HCT116 (cell line): Measurements from ENCODE around the gene SLC6A7. TPM values are rescaled to one million over a fixed set of nuclear protein-coding genes. Genes with fewer than 3 reads are reported as not detected.

Experiments
- ATAC-seq: fragments of 200-7000 bp; cut with Tn5 transposase; 2 replicates; pipeline ENCODE4 v1.9.1; 2020; ENCODE audit warnings: mild to moderate bottlenecking, moderate library complexity
- BruUV-seq: library from RNA; stranded (reverse); fragments of 400-500 nt; replicated peaks from 2 replicates; lab custom pipeline; 2021; lab: Mats Ljungman, UMichigan
- CTCF ChIA-PET: fragments of 300-600 bp; sonication (Branson Sonifier 250); formaldehyde crosslinking; loops from one replicate; lab custom pipeline; 2021; ENCODE audit warnings: antibody characterized with exemption; lab: Charles Lee
- POLR2A ChIA-PET: fragments of 300-600, 350-600 bp; sonication (Branson Sonifier 250); formaldehyde crosslinking; loops from one replicate; lab custom pipeline; 2021; ENCODE audit warnings: antibody characterized with exemption; lab: Charles Lee
- RAD21 ChIA-PET, 2 experiments: fragments of 300-600 bp; sonication (Branson Sonifier 250); formaldehyde crosslinking; loops; one replicate each; lab custom pipeline; 2023; ENCODE audit warnings: low total read pairs in 2 of 2; ENCODE audit not compliant: uncharacterized antibody in 2 of 2, unreplicated experiment in 2 of 2, low non-redundant PET in 1 of 2; lab: Charles Lee
- DNase-seq: peaks from one replicate; pipeline ENCODE4 v3.0.0-alpha.2; 2010; ENCODE audit warnings: low read depth, low spot score
- H2AFZ ChIP-seq: fragments of 200-600 bp; shearing (Covaris generic), sonication (generic); 2 replicates; pipeline ENCODE4 v1.6.1; 2017; ENCODE audit warnings: low read depth, mixed run types, mixed read lengths, antibody characterized with exemption, low read length; ENCODE audit not compliant: poor library complexity, severe bottlenecking
- H3K27ac ChIP-seq: 2 replicates; pipeline ENCODE4 v1.5.1; 2012; ENCODE audit warnings: low read depth, low read length
- H3K27me3 ChIP-seq: fragments of 200-600 bp; sonication (generic); 2 replicates; pipeline ENCODE4 v1.6.1; 2016; ENCODE audit warnings: mixed run types, low read length, mixed read lengths; ENCODE audit not compliant: insufficient read depth
- H3K36me3 ChIP-seq, 2 experiments: fragments of 200-500 bp in 1 of 2; fragments of 200-600 bp in 1 of 2; sonication (Bioruptor generic) in 1 of 2; sonication (generic) in 1 of 2; 2 replicates each; pipeline versions ENCODE4 v1.5.1 to v1.6.1; 2014 to 2016; ENCODE audit warnings: low read length in 2 of 2, inconsistent platforms in 1 of 2, mixed read lengths in 1 of 2, mixed run types in 1 of 2; ENCODE audit not compliant: insufficient read depth in 2 of 2, control insufficient read depth in 1 of 2
- H3K4me1 ChIP-seq, 2 experiments: fragments of 200-600 bp in 1 of 2; sonication (generic) in 1 of 2; 2 replicates each; pipeline versions ENCODE4 v1.5.1 to v1.6.1; 2012 to 2017; ENCODE audit warnings: low read length in 2 of 2, inconsistent platforms in 1 of 2, mild to moderate bottlenecking in 1 of 2, mixed read lengths in 1 of 2, mixed run types in 1 of 2, moderate library complexity in 1 of 2; ENCODE audit not compliant: insufficient read depth in 2 of 2, control insufficient read depth in 1 of 2
- H3K4me2 ChIP-seq: fragments of 200-600 bp; sonication (generic); 2 replicates; pipeline ENCODE4 v1.6.1; 2017; ENCODE audit warnings: mixed run types, low read length, mixed read lengths
- H3K4me3 ChIP-seq, 2 experiments: fragments of 200-600 bp in 1 of 2; sonication (generic) in 1 of 2; replicated peaks in 1 of 2; 2 replicates each; pipeline ENCODE4 v1.5.1; 2011 to 2016; ENCODE audit warnings: low read length in 2 of 2, control low read depth in 1 of 2, low read depth in 1 of 2, mild to moderate bottlenecking in 1 of 2, mixed read lengths in 1 of 2, mixed run types in 1 of 2
- H3K79me2 ChIP-seq: fragments of 200-600 bp; sonication (generic); 2 replicates; pipeline ENCODE4 v1.6.1; 2017; ENCODE audit warnings: mild to moderate bottlenecking, mixed run types, low read length, moderate library complexity, mixed read lengths; ENCODE audit not compliant: insufficient read depth
- H3K9ac ChIP-seq: fragments of 200-600 bp; sonication (generic); 2 replicates; pipeline ENCODE4 v1.6.1; 2016; ENCODE audit warnings: low read length, mixed read lengths
- H3K9me2 ChIP-seq: fragments of 200-600 bp; sonication (generic), shearing (Covaris generic); 2 replicates; pipeline ENCODE4 v1.6.1; 2017; ENCODE audit warnings: mixed run types, mild to moderate bottlenecking, moderate library complexity; ENCODE audit not compliant: insufficient read depth
- H3K9me3 ChIP-seq, 2 experiments: fragments of 200-500 bp in 1 of 2; fragments of 200-600 bp in 1 of 2; sonication (Bioruptor generic) in 1 of 2; sonication (generic) in 1 of 2; 2 replicates each; pipeline ENCODE4 v1.6.1; 2014 to 2017; ENCODE audit warnings: low read length in 2 of 2, mixed read lengths in 2 of 2, inconsistent platforms in 1 of 2, low read depth in 1 of 2, mild to moderate bottlenecking in 1 of 2, mixed run types in 1 of 2, moderate library complexity in 1 of 2; ENCODE audit not compliant: control insufficient read depth in 1 of 2, insufficient read depth in 1 of 2
- H4K20me1 ChIP-seq: fragments of 200-600 bp; sonication (generic), shearing (Covaris generic); 2 replicates; pipeline ENCODE4 v1.6.1; 2017; ENCODE audit warnings: mixed run types, mild to moderate bottlenecking, moderate library complexity; ENCODE audit not compliant: insufficient read depth
- CBX3 ChIP-seq: IDR thresholded peaks from 2 replicates; pipeline ENCODE4 v1.6.1; 2012; ENCODE audit warnings: low read depth
- CEBPB ChIP-seq: IDR thresholded peaks from 2 replicates; pipeline ENCODE4 v1.6.1; 2012; ENCODE audit warnings: low read depth
- ELF1 ChIP-seq: IDR thresholded peaks from 2 replicates; pipeline ENCODE4 v1.6.1; 2012; ENCODE audit warnings: low read depth, borderline replicate concordance
- FOSL1 ChIP-seq: IDR thresholded peaks from 2 replicates; pipeline ENCODE4 v1.6.1; 2012; ENCODE audit warnings: low read depth
- POLR2A ChIP-seq: IDR thresholded peaks from 2 replicates; pipeline ENCODE4 v1.7.0; 2011; ENCODE audit warnings: borderline replicate concordance; ENCODE audit not compliant: insufficient read depth, insufficient read length; ENCODE audit errors: extremely low read depth
- POLR2AphosphoS5 ChIP-seq: IDR thresholded peaks from 2 replicates; pipeline ENCODE4 v1.6.1; 2011; ENCODE audit warnings: mild to moderate bottlenecking, low read depth, low read length, moderate library complexity
- REST ChIP-seq: IDR thresholded peaks from 2 replicates; pipeline ENCODE4 v1.6.1; 2012; ENCODE audit warnings: low read depth
- TCF7L2 ChIP-seq: IDR thresholded peaks from 2 replicates; pipeline ENCODE4 v1.7.0; 2011; ENCODE audit warnings: borderline replicate concordance, inconsistent platforms; ENCODE audit not compliant: insufficient read depth, insufficient read length; ENCODE audit errors: extremely low read depth
- ZNF274 ChIP-seq: fragments of 200-500 bp; sonication (Bioruptor generic); IDR thresholded peaks from 2 replicates; pipeline ENCODE4 v1.6.1; 2014; ENCODE audit warnings: mild to moderate bottlenecking, low read depth, low read length, inconsistent platforms
- intact Hi-C: fragments of 100-400 bp; cut with micrococcal nuclease; formaldehyde crosslinking; loops from 2 replicates; pipeline ENCODE4 v1.10.0; 2022
- total RNA-seq: library from RNA; stranded (reverse); gene quantifications from one replicate; pipeline ENCODE4 v1.2.1, GENCODE V29; 2021; ENCODE audit not compliant: unreplicated experiment
- TF ChIP-seq, protein P1 (sequence below), 3 experiments: fragments of 200-600 bp in 1 of 3; sonication (generic) in 1 of 3; IDR thresholded peaks in 2 of 3; conservative IDR thresholded peaks in 1 of 3; 2 replicates each; pipeline ENCODE4 v1.5.1; 2012 to 2017; ENCODE audit warnings: low read depth in 2 of 3, low read length in 2 of 3, antibody characterized with exemption in 1 of 3, borderline replicate concordance in 1 of 3, control low read depth in 1 of 3, mild to moderate bottlenecking in 1 of 3, mixed read lengths in 1 of 3, mixed run types in 1 of 3, moderate library complexity in 1 of 3; ENCODE audit not compliant: insufficient read depth in 1 of 3

SLC6A7 gene
- total RNA-seq, 1 experiment from 2014 or later: not detected

GRCh38 chr5:150180241-150181026 lies 9.4 kb upstream of the SLC6A7 start:
- BruUV-seq: no TSS peak
- no peak overlapping the region for H3K4me3 ChIP-seq
- ChIA-PET RAD21 (no interaction called here), POLR2A (no interaction called here)
- no peaks in the 10 kb centered on the region for H3K27me3 ChIP-seq
- H4K20me1 ChIP-seq: no peaks in the 10 kb centered on the region
- DNase-seq: no peak
- intact Hi-C loops: no loop called here
- no peak overlapping the region for H3K27ac ChIP-seq
- no peak for TF ChIP-seq POLR2A
- TF ChIP-seq POLR2AphosphoS5: no peak
- TF ChIP-seq REST: no peak
- no peak for TF ChIP-seq TCF7L2
- no peak for TF ChIP-seq FOSL1
- TF ChIP-seq ZNF274: no peak
- TF ChIP-seq, protein P1, sequence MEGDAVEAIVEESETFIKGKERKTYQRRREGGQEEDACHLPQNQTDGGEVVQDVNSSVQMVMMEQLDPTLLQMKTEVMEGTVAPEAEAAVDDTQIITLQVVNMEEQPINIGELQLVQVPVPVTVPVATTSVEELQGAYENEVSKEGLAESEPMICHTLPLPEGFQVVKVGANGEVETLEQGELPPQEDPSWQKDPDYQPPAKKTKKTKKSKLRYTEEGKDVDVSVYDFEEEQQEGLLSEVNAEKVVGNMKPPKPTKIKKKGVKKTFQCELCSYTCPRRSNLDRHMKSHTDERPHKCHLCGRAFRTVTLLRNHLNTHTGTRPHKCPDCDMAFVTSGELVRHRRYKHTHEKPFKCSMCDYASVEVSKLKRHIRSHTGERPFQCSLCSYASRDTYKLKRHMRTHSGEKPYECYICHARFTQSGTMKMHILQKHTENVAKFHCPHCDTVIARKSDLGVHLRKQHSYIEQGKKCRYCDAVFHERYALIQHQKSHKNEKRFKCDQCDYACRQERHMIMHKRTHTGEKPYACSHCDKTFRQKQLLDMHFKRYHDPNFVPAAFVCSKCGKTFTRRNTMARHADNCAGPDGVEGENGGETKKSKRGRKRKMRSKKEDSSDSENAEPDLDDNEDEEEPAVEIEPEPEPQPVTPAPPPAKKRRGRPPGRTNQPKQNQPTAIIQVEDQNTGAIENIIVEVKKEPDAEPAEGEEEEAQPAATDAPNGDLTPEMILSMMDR (IDR thresholded peaks at IDR 0.05 in 2 of 3, conservative IDR thresholded peaks at IDR 0.05 in 1 of 3; ENCODE audit: borderline replicate concordance in 1 of 3, insufficient read depth in 1 of 3, low read depth in 2 of 3, low read length in 2 of 3): no peak
- TF ChIP-seq CBX3: no peak
- no peak for TF ChIP-seq CEBPB
- TF ChIP-seq ELF1: no peak
- TF ChIP-seq, all 23 proteins: peak for 0
- CTCF ChIA-PET: no interaction called here
- Histone ChIP-seq H3K9me2 (no peaks in the 10 kb centered on the region), H2AFZ (no peak overlapping the region), H3K36me3 (no peaks in the 10 kb centered on the region), H3K79me2 (no peaks in the 10 kb centered on the region), H3K4me1 (no peaks in the 10 kb centered on the region), H3K9me3 (no peaks in the 10 kb centered on the region), H3K9ac (no peak overlapping the region), H3K4me2 (no peak overlapping the region)
- ATAC-seq: no peak
